NOMO-1 treated with dmso at 0.1 percent for 144 hours (cell line): ENCODE measurements around the gene CCDC180.
"Not testable (repeated sequence)": the region's sequence is repeated elsewhere in the genome, so short reads cannot be mapped to it uniquely, and the experiment has no call there.

Experiments used
- DNase-seq: peaks from one replicate; lab custom pipeline; 2025; ENCODE audit not compliant: unreplicated experiment; lab: John Stamatoyannopoulos, UW

Gene CCDC180

DNA sequence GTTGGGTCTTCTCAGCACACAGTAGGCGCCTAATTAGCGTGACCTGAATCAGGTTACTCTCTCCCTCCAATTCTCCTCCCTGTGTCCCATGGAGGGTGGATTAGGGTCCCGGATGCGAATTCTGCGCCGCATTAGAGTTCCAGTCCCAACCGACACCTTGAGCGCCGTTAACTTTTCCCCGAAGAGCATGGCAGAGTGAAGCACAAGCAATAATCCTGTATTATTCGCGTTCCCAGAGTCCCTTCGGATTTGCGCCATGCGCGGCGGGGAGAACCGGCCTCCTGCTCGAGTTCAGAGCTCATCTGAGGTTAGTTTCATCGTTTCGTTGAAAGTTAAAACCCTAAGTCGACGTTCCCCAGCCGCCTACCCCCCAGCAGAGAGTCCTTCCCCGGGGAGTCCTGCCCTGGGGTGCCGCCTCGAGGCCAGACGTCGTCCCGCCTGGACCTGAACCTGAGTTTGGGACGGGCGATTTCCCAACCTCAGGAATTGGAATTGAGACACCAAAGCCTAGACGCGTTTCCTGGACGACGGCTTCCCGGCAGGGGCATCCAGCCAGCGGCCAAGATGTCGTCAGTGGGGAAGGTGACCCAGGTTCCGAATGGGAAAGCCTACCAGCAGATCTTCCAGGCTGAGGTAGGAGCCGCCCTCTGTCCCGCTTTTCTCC lies at the start of gene CCDC180:
Gene CCDC180 (plus strand): TSS at position 160 of the 664 bp plus-strand sequence. CDS start 405 bp downstream, at position 565.
- DNase-seq = no peak

- not testable (repeated sequence) for DNase-seq
Observed at GRCh38 chr9:97259834-97260514, 47.5 kb upstream of the CCDC180 start.

- no peak for DNase-seq
Observed at GRCh38 chr9:97271292-97271691, 36.2 kb upstream of the CCDC180 start.

GRCh38 chr9:97272072-97272471 lies 35.4 kb upstream of the CCDC180 start:
- DNase-seq = no peak

- DNase-seq = no peak
Observed at GRCh38 chr9:97276310-97276852, 31.1 kb upstream of the CCDC180 start.

GRCh38 chr9:97277953-97278352 lies 29.5 kb upstream of the CCDC180 start:
- DNase-seq = no peak

- no peak for DNase-seq
Observed at GRCh38 chr9:97280755-97281330, 26.6 kb upstream of the CCDC180 start.

DNA sequence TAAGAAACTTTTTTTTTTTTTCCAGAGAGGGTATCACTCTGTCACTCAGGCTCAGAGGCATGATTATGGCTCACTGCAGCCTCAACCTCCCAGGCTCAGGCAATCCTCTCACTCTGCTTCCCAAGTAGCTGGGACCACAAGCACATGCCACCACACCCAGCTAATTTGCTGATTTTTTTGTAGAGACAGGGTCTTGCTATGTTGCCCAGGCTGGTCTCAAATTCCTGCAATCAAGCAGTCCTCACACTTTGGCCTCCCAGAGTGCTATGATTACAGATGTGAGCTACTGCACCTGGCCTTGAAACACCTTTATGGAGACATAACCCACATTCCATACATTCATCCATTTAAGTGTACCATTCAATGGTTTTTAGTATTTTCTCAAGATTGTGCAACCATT lies 23.7 kb upstream of the CCDC180 start:
- no peak for DNase-seq

GRCh38 chr9:97284798-97285197 lies 22.7 kb upstream of the CCDC180 start:
- no peak for DNase-seq

- no peak for DNase-seq
Observed at GRCh38 chr9:97292200-97292599, 15.3 kb upstream of the CCDC180 start.

- DNase-seq = no peak
Observed at GRCh38 chr9:97293207-97293721, 14.2 kb upstream of the CCDC180 start.

DNA sequence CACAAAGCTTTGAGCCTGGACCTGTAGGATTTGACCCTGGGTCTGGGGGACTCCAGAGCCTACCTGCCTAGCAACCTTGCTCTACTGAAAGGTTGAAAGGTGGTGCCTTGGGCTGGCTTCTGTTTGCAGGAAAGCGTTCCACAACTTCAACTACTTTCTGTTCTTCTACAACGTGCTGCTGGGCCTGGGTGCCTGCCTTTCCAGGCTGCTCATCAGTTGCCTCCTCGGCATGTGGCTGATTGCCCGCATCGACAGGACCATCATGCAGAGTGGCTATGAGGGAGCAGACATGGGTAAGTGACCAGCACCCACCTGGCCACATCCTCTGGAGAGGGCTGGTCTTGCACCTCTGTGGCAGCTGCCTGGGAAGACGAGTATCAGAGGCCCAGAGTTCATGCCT lies 13.6 kb upstream of the CCDC180 start:
- no peak for DNase-seq

DNA sequence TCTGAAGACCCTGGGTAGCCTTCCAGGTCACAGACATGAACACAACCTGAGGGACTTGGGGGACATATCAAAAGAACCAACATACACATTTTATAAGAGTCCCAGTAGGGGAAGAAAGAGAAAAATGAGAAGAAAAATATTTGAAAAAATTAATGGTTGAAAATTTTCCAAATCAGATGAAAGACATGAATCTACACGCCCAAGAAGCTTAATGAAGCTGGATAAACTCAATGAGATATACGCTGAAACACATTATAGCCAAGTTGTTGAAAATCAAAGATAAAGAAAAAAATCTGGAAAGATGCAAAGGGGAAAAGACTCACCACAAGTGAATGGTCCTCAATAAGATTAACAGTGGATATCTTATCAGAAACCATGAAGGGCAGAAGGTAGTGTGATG lies 9.6 kb upstream of the CCDC180 start:
- no peak for DNase-seq

DNA sequence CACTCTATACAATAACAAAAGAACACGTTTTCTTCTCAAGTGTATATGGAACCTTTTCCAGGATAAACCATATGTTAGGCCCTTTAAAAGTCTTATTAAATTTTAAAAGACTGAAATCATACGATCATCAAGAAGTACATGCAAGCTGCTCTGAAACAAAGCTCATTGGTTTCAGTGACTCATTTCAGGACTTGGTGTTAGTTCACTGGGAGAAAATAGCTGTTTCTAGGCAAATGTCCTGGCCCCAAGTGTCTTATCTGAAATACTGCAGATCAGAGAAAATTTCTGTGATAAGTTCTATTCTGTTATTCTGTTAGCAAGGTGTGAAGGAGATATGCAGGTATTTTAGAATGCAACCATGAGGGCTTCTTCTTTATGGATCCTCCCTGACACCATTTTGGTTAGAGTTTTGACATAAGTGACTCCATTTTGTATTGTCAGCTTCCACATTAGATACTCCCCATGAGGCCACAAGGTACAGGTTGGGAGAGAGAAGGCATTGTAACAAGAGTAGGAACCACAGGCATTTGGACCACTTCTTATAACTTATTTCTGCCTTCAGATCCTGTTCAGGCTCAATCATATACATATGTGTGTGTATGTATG lies 7.5 kb upstream of the CCDC180 start:
- DNase-seq = no peak

- DNase-seq = no peak
Observed at GRCh38 chr9:97300586-97300985, 6.9 kb upstream of the CCDC180 start.

DNA sequence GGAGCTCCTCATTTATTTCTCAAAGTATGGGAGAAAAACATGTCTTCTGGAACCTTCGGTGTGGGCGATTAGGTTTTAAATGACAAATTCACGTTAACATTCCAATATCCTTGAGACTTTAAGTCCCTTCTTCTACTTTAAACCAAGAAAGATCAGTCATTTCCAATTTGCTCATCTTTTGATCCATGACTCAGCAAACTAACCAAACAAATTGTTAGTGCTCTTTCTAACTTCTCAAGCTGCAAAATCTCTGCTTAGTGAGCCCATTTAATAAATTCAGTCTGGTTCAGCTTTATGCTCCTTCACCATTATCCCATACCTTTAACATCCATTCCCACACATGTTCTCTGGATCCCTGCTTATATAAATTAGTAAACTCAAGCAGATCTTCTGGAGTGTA lies 5.5 kb upstream of the CCDC180 start:
- no peak for DNase-seq

DNA sequence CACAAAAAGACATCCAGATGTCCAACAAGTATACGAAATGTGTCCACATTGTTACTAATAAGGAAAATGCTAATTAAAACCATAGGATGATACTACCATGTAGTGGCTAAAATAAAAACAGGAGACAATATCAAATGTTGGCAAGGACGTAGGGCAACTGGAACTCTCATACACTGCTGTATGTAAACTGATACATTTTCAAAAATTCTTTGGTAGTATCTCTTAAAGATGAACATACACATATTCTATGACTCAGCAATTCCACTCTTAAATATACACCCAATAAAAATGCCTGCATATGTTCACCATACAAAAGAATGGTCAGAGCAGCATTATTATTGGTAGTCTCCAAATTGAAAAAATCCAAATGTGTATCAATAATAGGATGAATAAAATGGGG lies 2.9 kb upstream of the CCDC180 start:
- no peak for DNase-seq

DNA sequence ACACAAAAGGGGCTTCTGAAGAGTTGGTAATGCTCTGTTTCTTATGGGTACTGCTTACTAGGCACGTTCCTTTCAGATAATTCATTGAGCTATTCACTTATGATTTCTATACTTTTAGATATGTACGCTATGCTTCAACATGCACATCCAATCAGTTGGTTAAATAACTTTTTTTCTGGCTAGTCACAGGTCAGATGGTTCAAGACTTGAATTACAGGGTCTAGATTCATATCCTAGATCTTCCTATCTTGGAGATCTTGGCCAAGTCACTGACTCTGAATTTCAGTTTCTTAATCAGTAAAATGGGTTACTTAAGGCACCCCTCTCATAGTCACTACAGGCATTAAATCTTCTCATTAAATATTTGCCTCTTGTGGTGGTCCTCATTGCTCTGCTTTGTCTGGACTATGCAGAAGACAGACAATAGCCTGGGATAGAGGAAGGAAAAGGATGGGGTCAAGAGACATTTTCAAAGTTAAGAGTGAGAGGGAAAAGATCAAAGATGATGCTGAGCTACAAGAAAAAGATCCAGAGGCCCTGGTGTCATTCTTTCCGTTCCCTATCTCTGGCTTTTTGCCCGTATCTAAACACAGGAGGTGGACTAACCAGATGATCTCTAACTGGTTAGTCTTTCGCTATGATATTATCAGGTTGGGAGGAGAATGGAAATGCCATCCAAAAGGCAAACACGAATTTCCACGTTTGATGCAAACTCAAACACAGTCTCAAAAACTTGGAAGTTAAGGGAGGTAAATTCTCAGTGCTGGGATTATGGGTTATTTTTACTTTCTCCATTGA lies 1.8 kb upstream of the CCDC180 start:
- DNase-seq = no peak

DNA sequence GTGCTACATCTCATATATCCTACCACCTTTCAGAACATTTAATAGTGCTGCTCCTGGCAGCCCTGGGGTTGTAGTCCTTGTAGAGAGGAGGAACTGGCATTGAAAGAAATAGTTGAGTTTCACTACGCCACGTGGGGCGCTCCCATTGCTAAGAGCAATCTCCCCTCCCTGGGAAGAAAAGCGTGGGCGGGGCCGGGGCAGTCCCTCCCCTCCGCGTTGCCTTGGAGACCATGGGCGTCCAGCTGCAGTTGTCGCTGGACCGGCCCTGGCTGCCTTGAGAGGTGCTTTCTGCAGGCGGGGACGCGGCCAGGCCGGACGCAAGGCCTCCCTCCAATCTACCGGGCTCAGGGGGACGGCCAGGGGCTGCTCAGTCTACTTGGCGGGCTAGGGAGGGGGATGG lies 368 bp upstream of the CCDC180 start:
- no peak for DNase-seq

GRCh38 chr9:97309260-97309659 lies 1.8 kb downstream of the CCDC180 start:
- DNase-seq = no peak

GRCh38 chr9:97310023-97310422 lies 2.6 kb downstream of the CCDC180 start:
- DNase-seq = no peak
